ENCODE results near the gene MCM10. TPM values are rescaled to one million over a fixed set of nuclear protein-coding genes. Genes with fewer than 3 reads are reported as not detected.

The MCM10 gene
- total RNA-seq, 1 experiment from 2014 or later = 14.3 TPM

DNA sequence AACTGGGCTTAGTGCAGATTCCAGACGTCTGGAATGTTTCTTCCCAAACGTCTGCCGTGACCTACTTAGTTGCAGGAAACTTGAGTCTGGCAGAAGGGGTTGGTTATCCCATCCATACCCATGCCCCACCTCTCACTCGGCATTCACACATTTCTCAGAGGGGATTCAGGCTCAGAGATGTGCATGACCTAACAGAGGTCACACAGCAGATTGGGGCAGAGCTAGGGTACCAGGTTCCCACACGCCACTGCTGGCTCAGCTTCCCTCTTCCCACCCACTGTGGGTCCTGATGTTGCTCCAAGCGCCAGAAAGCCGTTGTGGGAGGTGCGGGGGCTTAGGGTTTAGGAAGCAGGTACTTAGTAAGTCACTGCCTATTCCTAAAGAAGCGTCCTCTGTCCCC lies 69.8 kb downstream of the MCM10 start:
- no peaks in the 10 kb centered on the region for H3F3A ChIP-seq (ENCODE audit: low read length, unreplicated experiment)
- no peak overlapping the region for H3K4me2 ChIP-seq (ENCODE audit: low read length)
- DNase-seq (no peak), ATAC-seq (no peak)
- H3K9me2 ChIP-seq (replicated peaks; ENCODE audit: low read length) = no peaks in the 10 kb centered on the region
- H3K9ac ChIP-seq (ENCODE audit: low read length) = no peak overlapping the region
- no peak overlapping the region for H3K27ac ChIP-seq (ENCODE audit: low read length)
- no peaks in the 10 kb centered on the region for H3K4me1 ChIP-seq (ENCODE audit: insufficient read depth, low read length)
- intact Hi-C loops (cut with micrococcal nuclease) = no loop called here
- ChIA-PET POLR2A (ENCODE audit: unreplicated experiment) (no interaction called here), CTCF (no interaction called here)
- H3K27me3 ChIP-seq (ENCODE audit: low read length) = no peaks in the 10 kb centered on the region
- H3K9me3 ChIP-seq (ENCODE audit: low read length) = no peaks in the 10 kb centered on the region
- no peaks in the 10 kb centered on the region for H3K79me2 ChIP-seq (ENCODE audit: low read length)
- no peak overlapping the region for H3K4me3 ChIP-seq (ENCODE audit: low read length)
- H4K20me1 ChIP-seq (ENCODE audit: low read length) = no peaks in the 10 kb centered on the region
- TF ChIP-seq EZH2phosphoT487 (IDR thresholded peaks at IDR 0.05; ENCODE audit: borderline replicate concordance, low read length) = no peak
- no peaks in the 10 kb centered on the region for H3K36me3 ChIP-seq (ENCODE audit: low read depth, low read length)
- no peak overlapping the region for H2AFZ ChIP-seq (ENCODE audit: low read length)
- no TSS peak for BruUV-seq (replicated peaks)

DNA sequence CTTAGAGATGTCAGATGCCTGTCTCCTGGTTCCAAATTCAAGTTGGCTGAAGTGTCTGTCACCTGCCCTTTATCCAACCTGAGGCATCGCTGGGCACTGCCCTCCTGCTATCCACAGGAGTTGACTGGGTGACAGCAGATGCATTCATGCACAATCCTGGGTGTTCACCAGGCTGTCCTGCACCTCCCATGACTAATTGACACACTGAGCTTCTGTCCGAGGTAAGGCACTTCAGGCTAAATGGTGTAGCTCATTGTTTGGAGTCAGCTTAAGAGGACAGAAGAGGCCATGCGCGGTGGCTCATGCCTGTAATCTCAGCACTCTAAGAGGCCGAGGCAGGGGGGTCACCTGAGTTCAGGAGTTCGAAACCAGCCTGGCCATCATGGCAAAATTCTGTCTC lies 70.5 kb downstream of the MCM10 start:
- Histone ChIP-seq H3F3A (ENCODE audit: low read length, unreplicated experiment) (no peaks in the 10 kb centered on the region), H3K4me3 (ENCODE audit: low read length) (no peak overlapping the region), H3K4me1 (ENCODE audit: insufficient read depth, low read length) (no peaks in the 10 kb centered on the region), H3K9ac (ENCODE audit: low read length) (no peak overlapping the region), H3K36me3 (ENCODE audit: low read depth, low read length) (no peaks in the 10 kb centered on the region), H3K9me2 (replicated peaks; ENCODE audit: low read length) (no peaks in the 10 kb centered on the region), H4K20me1 (ENCODE audit: low read length) (no peaks in the 10 kb centered on the region), H3K79me2 (ENCODE audit: low read length) (no peaks in the 10 kb centered on the region), H3K27ac (ENCODE audit: low read length) (no peak overlapping the region), H3K27me3 (ENCODE audit: low read length) (no peaks in the 10 kb centered on the region), H3K4me2 (ENCODE audit: low read length) (no peak overlapping the region), H2AFZ (ENCODE audit: low read length) (no peak overlapping the region), H3K9me3 (ENCODE audit: low read length) (no peaks in the 10 kb centered on the region)
- ATAC-seq = no peak
- CTCF ChIA-PET = no interaction called here
- DNase-seq = no peak
- no TSS peak for BruUV-seq (replicated peaks)
- TF ChIP-seq EZH2phosphoT487 (IDR thresholded peaks at IDR 0.05; ENCODE audit: borderline replicate concordance, low read length) (no peak), EZH2 (IDR thresholded peaks at IDR 0.05; ENCODE audit: low read length, unreplicated experiment) (no peak)
- TF ChIP-seq, protein P1, sequence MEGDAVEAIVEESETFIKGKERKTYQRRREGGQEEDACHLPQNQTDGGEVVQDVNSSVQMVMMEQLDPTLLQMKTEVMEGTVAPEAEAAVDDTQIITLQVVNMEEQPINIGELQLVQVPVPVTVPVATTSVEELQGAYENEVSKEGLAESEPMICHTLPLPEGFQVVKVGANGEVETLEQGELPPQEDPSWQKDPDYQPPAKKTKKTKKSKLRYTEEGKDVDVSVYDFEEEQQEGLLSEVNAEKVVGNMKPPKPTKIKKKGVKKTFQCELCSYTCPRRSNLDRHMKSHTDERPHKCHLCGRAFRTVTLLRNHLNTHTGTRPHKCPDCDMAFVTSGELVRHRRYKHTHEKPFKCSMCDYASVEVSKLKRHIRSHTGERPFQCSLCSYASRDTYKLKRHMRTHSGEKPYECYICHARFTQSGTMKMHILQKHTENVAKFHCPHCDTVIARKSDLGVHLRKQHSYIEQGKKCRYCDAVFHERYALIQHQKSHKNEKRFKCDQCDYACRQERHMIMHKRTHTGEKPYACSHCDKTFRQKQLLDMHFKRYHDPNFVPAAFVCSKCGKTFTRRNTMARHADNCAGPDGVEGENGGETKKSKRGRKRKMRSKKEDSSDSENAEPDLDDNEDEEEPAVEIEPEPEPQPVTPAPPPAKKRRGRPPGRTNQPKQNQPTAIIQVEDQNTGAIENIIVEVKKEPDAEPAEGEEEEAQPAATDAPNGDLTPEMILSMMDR (conservative IDR thresholded peaks at IDR 0.05; ENCODE audit: low read depth, low read length) = no peak
- POLR2A ChIA-PET (ENCODE audit: unreplicated experiment) = no interaction called here
- intact Hi-C loops (cut with micrococcal nuclease) = no loop called here

DNA sequence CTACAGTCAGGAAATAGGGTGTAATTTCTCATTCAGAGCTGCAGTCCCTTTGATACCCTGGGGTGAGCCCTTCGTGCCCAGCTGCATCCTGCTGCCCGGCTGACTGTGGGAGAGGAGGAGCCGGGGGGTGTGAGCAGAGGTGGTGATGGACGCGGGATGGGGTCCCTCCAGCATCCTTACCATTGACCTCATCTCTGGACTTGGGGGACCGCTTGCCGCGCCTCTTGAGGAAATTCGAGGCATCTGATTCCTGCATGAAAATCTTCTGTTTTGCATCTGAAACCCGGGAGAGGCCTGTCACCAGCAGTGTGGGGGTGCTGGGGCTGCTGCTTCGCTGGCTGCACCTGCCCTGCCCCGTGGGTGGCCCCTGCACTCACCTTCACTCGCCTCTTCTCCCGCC lies 72.0 kb downstream of the MCM10 start:
- no TSS peak for BruUV-seq (replicated peaks)

More for the DNA sequence above, 72.0 kb downstream of the MCM10 start:
- Histone ChIP-seq H4K20me1 (ENCODE audit: low read length) (no peaks in the 10 kb centered on the region), H2AFZ (ENCODE audit: low read length) (no peak overlapping the region), H3K9me3 (ENCODE audit: low read length) (no peaks in the 10 kb centered on the region), H3K36me3 (ENCODE audit: low read depth, low read length) (no peaks in the 10 kb centered on the region), H3K9ac (ENCODE audit: low read length) (no peak overlapping the region), H3K79me2 (ENCODE audit: low read length) (no peaks in the 10 kb centered on the region), H3K4me3 (ENCODE audit: low read length) (no peak overlapping the region), H3F3A (ENCODE audit: low read length, unreplicated experiment) (no peaks in the 10 kb centered on the region), H3K27ac (ENCODE audit: low read length) (no peak overlapping the region), H3K27me3 (ENCODE audit: low read length) (no peaks in the 10 kb centered on the region), H3K4me2 (ENCODE audit: low read length) (no peak overlapping the region), H3K4me1 (ENCODE audit: insufficient read depth, low read length) (no peaks in the 10 kb centered on the region), H3K9me2 (replicated peaks; ENCODE audit: low read length) (no peaks in the 10 kb centered on the region)
- ATAC-seq (no peak), DNase-seq (no peak)
- CTCF ChIA-PET = no interaction called here
- no peak for TF ChIP-seq EZH2 (IDR thresholded peaks at IDR 0.05; ENCODE audit: low read length, unreplicated experiment)
- TF ChIP-seq, protein P1 (conservative IDR thresholded peaks at IDR 0.05; ENCODE audit: low read depth, low read length) = no peak
- intact Hi-C loops (cut with micrococcal nuclease) = no loop called here
- POLR2A ChIA-PET (ENCODE audit: unreplicated experiment) = interaction anchor here (0.5 kb wide), 1 partner anchor 422 kb away, joined by 3 read pairs; no protein-coding TSS in a partner anchor

All from PC-3 (cell line).